PC-9 (cell line): ENCODE results near the gene B3GALT6. TPM values are rescaled to one million over a fixed set of nuclear protein-coding genes. Genes with fewer than 3 reads are reported as not detected.

Source experiments
- BruUV-seq: library from RNA; stranded (reverse); fragments of 400-500 nt; replicated peaks from 2 replicates; lab custom pipeline; 2021; lab: Mats Ljungman, UMichigan
- CTCF ChIA-PET: fragments of 300-600 bp; sonication (Branson Sonifier 250); formaldehyde crosslinking; loops from one replicate; lab custom pipeline; 2022; ENCODE audit warnings: antibody characterized with exemption; lab: Charles Lee
- POLR2A ChIA-PET: fragments of 300-600 bp; sonication (Branson Sonifier 250); formaldehyde crosslinking; loops from one replicate; lab custom pipeline; 2022; ENCODE audit warnings: antibody characterized with exemption; ENCODE audit not compliant: unreplicated experiment; lab: Charles Lee
- DNase-seq, 2 experiments: peaks; one replicate each; pipeline versions ENCODE4 v3.0.0 to v3.0.0-alpha.2; 2015 to 2022; ENCODE audit warnings: mixed read lengths in 1 of 2
- H2AFZ ChIP-seq: fragments of 200-600 bp; sonication (generic); 2 replicates; pipeline ENCODE4 v1.8.1; 2017; ENCODE audit warnings: antibody characterized with exemption
- H3F3A ChIP-seq: fragments of 200-600 bp; sonication (generic); 2 replicates; pipeline ENCODE4 v1.8.1; 2017; ENCODE audit warnings: antibody characterized with exemption, mild to moderate bottlenecking, low read depth; ENCODE audit not compliant: insufficient read depth
- H3K27ac ChIP-seq: fragments of 200-600 bp; sonication (generic); 2 replicates; pipeline ENCODE4 v1.6.1; 2016; ENCODE audit warnings: mixed run types
- H3K27me3 ChIP-seq: fragments of 200-600 bp; sonication (generic); 2 replicates; pipeline ENCODE4 v1.6.1; 2016; ENCODE audit warnings: low read depth, mixed run types; ENCODE audit not compliant: insufficient read depth
- H3K36me3 ChIP-seq: fragments of 200-600 bp; sonication (generic); 2 replicates; pipeline ENCODE4 v1.6.1; 2016; ENCODE audit warnings: low read depth, mixed run types
- H3K4me1 ChIP-seq: fragments of 200-600 bp; sonication (generic); replicated peaks from 2 replicates; pipeline ENCODE4 v1.6.1; 2016; ENCODE audit warnings: mixed run types; ENCODE audit not compliant: insufficient read depth
- H3K4me2 ChIP-seq: fragments of 200-600 bp; sonication (generic); 2 replicates; pipeline ENCODE4 v1.6.1; 2017; ENCODE audit warnings: mixed run types
- H3K4me3 ChIP-seq: fragments of 200-600 bp; sonication (generic); 2 replicates; pipeline ENCODE4 v1.6.1; 2016; ENCODE audit warnings: mixed run types
- H3K79me2 ChIP-seq: fragments of 200-600 bp; sonication (generic); 2 replicates; pipeline ENCODE4 v1.6.1; 2017; ENCODE audit warnings: low read depth, mixed run types
- H3K9me2 ChIP-seq: fragments of 200-600 bp; sonication (generic); 2 replicates; pipeline ENCODE4 v1.8.1; 2017; ENCODE audit warnings: mild to moderate bottlenecking; ENCODE audit not compliant: insufficient read depth
- H3K9me3 ChIP-seq: fragments of 200-600 bp; sonication (generic); 2 replicates; pipeline ENCODE4 v1.8.1; 2016; ENCODE audit warnings: low read depth; ENCODE audit not compliant: insufficient read depth
- H4K20me1 ChIP-seq: fragments of 200-600 bp; sonication (generic); 2 replicates; pipeline ENCODE4 v1.8.1; 2017; ENCODE audit not compliant: insufficient read depth
- EZH2 ChIP-seq: fragments of 200-600 bp; sonication (generic); IDR thresholded peaks from 2 replicates; pipeline ENCODE4 v1.8.0; 2017; ENCODE audit warnings: antibody characterized with exemption, low read depth
- intact Hi-C: fragments of 100-400 bp; cut with micrococcal nuclease; formaldehyde crosslinking; loops from one replicate; pipeline ENCODE4 v1.10.0; 2022; ENCODE audit not compliant: unreplicated experiment
- total RNA-seq: library from RNA; stranded (reverse); gene quantifications from 2 replicates; pipeline ENCODE4 v1.2.3, GENCODE V29; 2021
- TF ChIP-seq, protein P1 (sequence below): fragments of 200-600 bp; sonication (generic); conservative IDR thresholded peaks from 2 replicates; pipeline ENCODE4 v1.6.1; 2017; ENCODE audit warnings: mixed run types, antibody characterized with exemption, mild to moderate bottlenecking, moderate library complexity

Gene B3GALT6
- total RNA-seq, 1 experiment from 2014 or later, result 16.2 TPM

DNA sequence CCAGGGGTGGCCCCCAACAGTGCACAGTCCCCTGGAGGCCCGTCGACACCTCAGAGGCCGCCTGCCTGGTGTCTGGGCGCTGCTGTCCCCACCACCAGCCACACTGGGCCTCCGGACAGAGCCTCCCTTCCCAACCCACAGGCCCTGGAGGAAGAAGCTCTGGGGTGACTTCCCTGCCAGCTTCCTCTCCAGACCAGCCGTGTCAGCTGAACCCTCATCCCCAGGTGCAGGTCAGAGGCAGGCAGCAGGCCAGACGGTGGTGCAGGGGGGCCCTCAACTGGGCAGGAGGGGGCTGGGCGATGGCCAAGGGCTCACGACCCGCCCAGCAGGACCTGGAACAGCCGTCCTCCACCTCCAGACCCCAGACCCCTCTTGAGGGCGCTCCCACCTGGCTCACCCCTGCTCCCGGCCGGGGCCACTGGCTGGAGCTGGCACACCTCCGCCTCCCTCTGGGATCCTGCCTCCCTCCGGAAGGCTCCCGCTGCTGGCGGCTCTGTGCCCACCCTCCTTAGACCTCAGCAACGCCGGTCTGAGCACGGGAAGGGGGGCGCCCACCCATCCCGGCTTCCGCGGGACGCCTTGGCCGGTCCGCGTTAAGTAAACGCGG is 26.2 kb upstream of the B3GALT6 start:
- TF ChIP-seq, protein P1, sequence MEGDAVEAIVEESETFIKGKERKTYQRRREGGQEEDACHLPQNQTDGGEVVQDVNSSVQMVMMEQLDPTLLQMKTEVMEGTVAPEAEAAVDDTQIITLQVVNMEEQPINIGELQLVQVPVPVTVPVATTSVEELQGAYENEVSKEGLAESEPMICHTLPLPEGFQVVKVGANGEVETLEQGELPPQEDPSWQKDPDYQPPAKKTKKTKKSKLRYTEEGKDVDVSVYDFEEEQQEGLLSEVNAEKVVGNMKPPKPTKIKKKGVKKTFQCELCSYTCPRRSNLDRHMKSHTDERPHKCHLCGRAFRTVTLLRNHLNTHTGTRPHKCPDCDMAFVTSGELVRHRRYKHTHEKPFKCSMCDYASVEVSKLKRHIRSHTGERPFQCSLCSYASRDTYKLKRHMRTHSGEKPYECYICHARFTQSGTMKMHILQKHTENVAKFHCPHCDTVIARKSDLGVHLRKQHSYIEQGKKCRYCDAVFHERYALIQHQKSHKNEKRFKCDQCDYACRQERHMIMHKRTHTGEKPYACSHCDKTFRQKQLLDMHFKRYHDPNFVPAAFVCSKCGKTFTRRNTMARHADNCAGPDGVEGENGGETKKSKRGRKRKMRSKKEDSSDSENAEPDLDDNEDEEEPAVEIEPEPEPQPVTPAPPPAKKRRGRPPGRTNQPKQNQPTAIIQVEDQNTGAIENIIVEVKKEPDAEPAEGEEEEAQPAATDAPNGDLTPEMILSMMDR, result no peak
- TF ChIP-seq EZH2, result no peak
- H4K20me1 ChIP-seq, result no peaks in the 10 kb centered on the region
- H3K79me2 ChIP-seq, result no peaks in the 10 kb centered on the region
- H3K9me2 ChIP-seq, result no peaks in the 10 kb centered on the region
- no TSS peak for BruUV-seq
- H3K27ac ChIP-seq, result no peak overlapping the region
- peaks cover 7% of the 10 kb centered on the region; the same call in 1 of the 2 replicates for H3K27me3 ChIP-seq
- peaks cover 11% of the 10 kb centered on the region for H3K4me1 ChIP-seq
- ChIA-PET POLR2A (no interaction called here), CTCF (interaction anchor here (1.2 kb wide), 1 partner anchor 85 kb away, joined by 3 read pairs; no protein-coding TSS in a partner anchor)
- no peak overlapping the region for H2AFZ ChIP-seq
- intact Hi-C loops, result loop anchor here (5.0 kb wide), 1 partner anchor 44 kb away; no protein-coding TSS in a partner anchor
- H3K4me2 ChIP-seq, result peak overlapping the region; percentile 61
- DNase-seq, result no peak
- no peaks in the 10 kb centered on the region for H3K36me3 ChIP-seq
- H3K9me3 ChIP-seq, result no peaks in the 10 kb centered on the region
- peaks cover 7% of the 10 kb centered on the region; the same call in 1 of the 2 replicates for H3F3A ChIP-seq
- no peak overlapping the region; the same call in 1 of the 2 replicates for H3K4me3 ChIP-seq

DNA sequence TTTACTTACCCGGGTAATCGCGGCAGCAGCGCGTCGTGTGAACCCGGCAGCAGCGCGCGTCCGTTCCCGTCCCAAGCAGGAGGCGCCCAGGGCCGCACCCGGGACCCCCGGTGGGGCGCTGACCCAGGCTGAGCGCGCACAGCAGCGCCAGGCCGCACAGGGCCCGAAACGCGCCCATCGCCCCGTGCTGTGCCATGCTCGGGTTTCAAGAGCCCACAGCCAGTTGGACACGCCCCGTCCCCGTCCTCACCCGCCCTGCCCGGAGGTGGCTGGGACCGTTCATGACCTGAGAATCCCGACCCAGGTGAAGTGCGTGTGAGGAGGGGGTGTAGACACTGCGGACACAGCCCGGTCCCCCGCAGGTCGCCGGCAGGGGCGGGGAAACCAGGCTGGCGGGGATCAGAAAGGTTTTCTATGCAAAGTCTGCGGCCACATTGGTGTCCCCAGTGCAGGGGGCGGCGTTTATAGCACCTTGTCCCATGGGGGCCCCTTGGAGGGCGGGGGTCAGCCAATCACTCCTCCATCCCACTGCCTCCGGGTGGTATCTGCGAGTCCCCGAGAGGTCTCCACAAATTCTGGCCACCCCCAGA is 25.6 kb upstream of the B3GALT6 start, which contains the start of gene TNFRSF18:
TSS of gene TNFRSF18 (minus strand) at position 217 of the 590 bp plus-strand sequence. CDS start at position 196, 21 bp downstream.
- Histone ChIP-seq H2AFZ (no peak within 1 kb of the TSS), H3K4me3 (no peak within 1 kb of the TSS; the same call in 1 of the 2 replicates)
- CTCF ChIA-PET, result interaction anchor here (1.2 kb wide), 1 partner anchor 86 kb away, joined by 3 read pairs; no protein-coding TSS in a partner anchor

DNA sequence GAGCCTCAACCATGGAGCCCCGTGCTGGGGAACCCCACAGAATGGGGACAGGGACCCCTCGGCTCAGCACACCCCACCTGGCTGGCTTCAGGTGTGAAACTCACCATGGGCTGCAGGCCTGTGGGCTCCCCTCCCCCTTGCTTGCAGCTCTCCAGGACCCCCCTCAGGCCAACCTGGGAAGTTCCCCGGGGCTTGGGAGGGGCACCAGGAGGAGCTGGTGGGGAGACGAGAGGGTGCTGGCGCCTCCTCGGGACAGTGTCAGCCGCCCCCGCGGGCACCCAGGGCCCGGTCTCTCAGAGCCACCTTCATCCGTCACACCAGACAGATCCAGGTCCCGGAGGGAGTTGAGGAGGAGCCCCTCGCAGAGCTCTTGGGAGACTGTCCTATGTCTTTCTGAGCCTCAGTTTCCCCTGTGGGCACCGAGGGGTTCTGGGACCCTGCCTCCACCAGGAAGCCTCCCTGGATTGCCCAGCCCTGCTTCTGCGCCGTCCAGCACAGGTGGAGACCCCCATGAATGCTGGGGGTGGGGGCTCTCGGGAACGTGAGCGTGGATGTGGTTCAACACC is 25.0 kb upstream of the B3GALT6 start:
- no peaks in the 10 kb centered on the region for H3K27me3 ChIP-seq
- H3K4me1 ChIP-seq, result peaks cover 11% of the 10 kb centered on the region
- H3K9me2 ChIP-seq, result no peaks in the 10 kb centered on the region
- BruUV-seq, result no TSS peak
- no peak overlapping the region for H2AFZ ChIP-seq
- no peak overlapping the region for H3K27ac ChIP-seq
- no peaks in the 10 kb centered on the region for H3K79me2 ChIP-seq
- H3K4me2 ChIP-seq, result peak overlapping the region; percentile 61; the same call in 1 of the 2 replicates
- H3K4me3 ChIP-seq, result no peak overlapping the region
- no peaks in the 10 kb centered on the region for H3K36me3 ChIP-seq
- no peak for DNase-seq
- ChIA-PET POLR2A (no interaction called here), CTCF (interaction anchor here (1.2 kb wide), 1 partner anchor 86 kb away, joined by 3 read pairs; no protein-coding TSS in a partner anchor)
- H4K20me1 ChIP-seq, result no peaks in the 10 kb centered on the region
- H3K9me3 ChIP-seq, result no peaks in the 10 kb centered on the region
- peaks cover 7% of the 10 kb centered on the region; the same call in 1 of the 2 replicates for H3F3A ChIP-seq
- TF ChIP-seq EZH2, result no peak
- TF ChIP-seq, protein P1, result no peak
- intact Hi-C loops, result loop anchor here (5.0 kb wide), 1 partner anchor 45 kb away; no protein-coding TSS in a partner anchor

More for the DNA sequence above, 25.6 kb upstream of the B3GALT6 start, which contains the start of gene TNFRSF18:
- intact Hi-C loops, result loop anchor here (5.0 kb wide), 1 partner anchor 44 kb away; no protein-coding TSS in a partner anchor
- Histone ChIP-seq H4K20me1 (no peaks in the 10 kb centered on the region), H3F3A (peaks cover 7% of the 10 kb centered on the region; the same call in 1 of the 2 replicates), H3K4me2 (peak within 1 kb of the TSS; percentile 61), H3K9me2 (no peaks in the 10 kb centered on the region), H3K79me2 (no peaks in the 10 kb centered on the region), H3K4me1 (peaks cover 11% of the 10 kb centered on the region), H3K9me3 (no peaks in the 10 kb centered on the region), H3K36me3 (no peaks in the 10 kb centered on the region), H3K27me3 (peaks cover under 1% of the 10 kb centered on the region; the same call in 1 of the 2 replicates), H3K27ac (no peak within 1 kb of the TSS)
- peak in 1 of 2 experiments; percentile 72 for DNase-seq
- BruUV-seq, result no TSS peak
- TF ChIP-seq, protein P1, result no peak
- no peak for TF ChIP-seq EZH2
- POLR2A ChIA-PET, result no interaction called here
